HG03571 (cell line): ENCODE measurements around the gene OTC.

Experiments used
- ATAC-seq: cut with Tn5 transposase; IDR thresholded peaks from one replicate; pipeline ENCODE4 v1.9.1; 2021; ENCODE audit not compliant: unreplicated experiment

Gene OTC

GRCh38 chrX:38465686-38466085 is 113.3 kb downstream of the OTC start:
- ATAC-seq: no peak

- ATAC-seq: no peak
Observed at GRCh38 chrX:38468563-38469157, 116.3 kb downstream of the OTC start.
